DMS153 treated with DMSO at 0.1 percent for 48 hours (cell line): ENCODE measurements around the gene FRMD7.
"Not testable (repeated sequence)": the region's sequence is repeated elsewhere in the genome, so short reads cannot be mapped to it uniquely, and the experiment has no call there.

Source experiments
- DNase-seq: peaks from one replicate; lab custom pipeline; 2025; ENCODE audit not compliant: unreplicated experiment; lab: John Stamatoyannopoulos, UW

Gene FRMD7

DNA sequence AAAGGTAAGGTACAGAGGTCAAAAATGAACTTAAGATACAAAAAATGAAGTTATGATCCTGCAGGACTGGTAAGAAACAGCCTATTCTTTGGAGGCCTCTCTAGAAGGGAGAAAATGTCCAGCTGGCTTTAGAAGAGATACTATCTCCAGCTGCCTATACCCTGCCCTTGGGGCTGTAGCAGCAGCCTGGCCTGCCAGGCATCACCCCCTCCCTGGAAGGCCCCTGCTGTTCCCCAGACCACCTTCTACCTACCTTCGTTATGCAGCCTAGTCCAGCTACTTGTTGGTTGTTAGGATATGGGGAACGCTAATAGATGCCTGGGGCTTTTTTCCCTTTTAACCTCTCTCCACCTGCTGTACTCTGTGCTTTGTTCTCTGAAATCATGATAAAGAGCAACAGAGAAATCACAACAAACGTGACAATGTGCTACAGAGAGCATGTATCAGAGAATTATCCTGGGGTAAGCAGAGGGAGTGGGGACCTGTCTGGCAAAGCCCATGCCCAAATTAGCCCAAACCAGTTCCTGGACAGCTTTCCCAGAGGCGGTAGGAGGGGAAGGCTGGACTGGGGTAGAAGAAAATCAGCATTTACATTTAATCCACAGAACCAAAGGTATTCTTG is 34.5 kb downstream of the FRMD7 start:
- DNase-seq = no peak

- DNase-seq = peak; percentile 77
Observed at GRCh38 chrX:132092439-132093065, 35.3 kb downstream of the FRMD7 start.

DNA sequence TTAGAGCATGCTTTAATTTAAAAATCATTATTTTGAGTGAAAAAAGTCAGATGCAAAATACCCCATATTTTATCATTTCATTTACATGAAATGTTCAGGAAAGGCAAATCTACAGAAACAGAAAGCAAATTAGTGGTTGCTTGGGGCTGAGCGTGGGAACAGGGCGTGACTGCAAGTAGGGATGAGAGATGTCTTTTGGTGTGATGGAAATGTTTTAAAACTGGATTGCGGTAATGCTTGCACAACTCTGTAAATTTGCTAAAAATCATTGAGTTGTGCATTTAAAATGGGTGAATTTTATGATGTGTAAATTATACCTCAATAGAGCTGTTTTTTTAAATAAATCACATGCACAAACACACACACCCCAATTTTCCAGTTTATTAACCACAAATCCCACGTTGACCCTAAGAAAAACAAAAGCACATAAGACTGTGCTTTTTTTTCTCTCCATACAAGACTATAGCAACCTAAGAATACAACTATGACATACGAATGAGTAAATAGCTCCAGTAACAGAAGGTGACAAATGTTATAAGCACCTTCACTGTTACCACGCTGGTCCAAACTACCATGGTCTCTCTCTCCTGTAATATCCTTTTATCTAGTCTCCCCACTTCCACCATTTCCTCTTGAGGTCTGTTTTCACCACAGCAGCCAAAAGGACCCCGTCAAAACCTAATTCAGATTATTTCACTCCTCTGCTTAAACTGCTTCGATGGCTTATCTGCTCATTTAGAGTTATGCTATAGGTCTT is 37.2 kb downstream of the FRMD7 start:
- no peak for DNase-seq

GRCh38 chrX:132088864-132089263 is 39.0 kb downstream of the FRMD7 start:
- no peak for DNase-seq

GRCh38 chrX:132086672-132087071 is 41.1 kb downstream of the FRMD7 start:
- DNase-seq = no peak

DNA sequence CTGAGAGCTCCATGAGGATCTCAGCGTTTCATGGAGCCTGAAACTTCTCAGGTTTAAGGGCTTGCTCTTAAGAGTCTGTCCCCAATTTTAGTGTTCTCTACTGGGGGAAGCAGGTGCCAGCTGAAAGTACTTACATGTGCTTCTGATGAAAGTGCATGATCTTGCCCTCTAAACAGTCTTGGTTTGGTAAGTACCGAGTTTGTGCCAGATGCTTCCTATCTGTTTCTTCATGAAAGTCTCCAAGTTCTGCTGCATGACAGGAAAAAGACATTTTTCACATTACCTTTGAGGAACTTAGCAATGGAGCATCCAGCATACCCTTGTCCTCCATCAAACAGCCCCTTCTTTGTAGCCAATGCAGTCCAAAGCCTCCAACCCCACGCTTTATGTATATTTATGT is 42.0 kb downstream of the FRMD7 start:
- DNase-seq = no peak

- no peak for DNase-seq
Observed at GRCh38 chrX:132077912-132078311, 49.9 kb downstream of the FRMD7 start.

GRCh38 chrX:132077414-132077813 is 50.4 kb downstream of the FRMD7 start:
- DNase-seq = no peak

GRCh38 chrX:132071254-132071653 is 56.6 kb downstream of the FRMD7 start:
- no peak for DNase-seq

DNA sequence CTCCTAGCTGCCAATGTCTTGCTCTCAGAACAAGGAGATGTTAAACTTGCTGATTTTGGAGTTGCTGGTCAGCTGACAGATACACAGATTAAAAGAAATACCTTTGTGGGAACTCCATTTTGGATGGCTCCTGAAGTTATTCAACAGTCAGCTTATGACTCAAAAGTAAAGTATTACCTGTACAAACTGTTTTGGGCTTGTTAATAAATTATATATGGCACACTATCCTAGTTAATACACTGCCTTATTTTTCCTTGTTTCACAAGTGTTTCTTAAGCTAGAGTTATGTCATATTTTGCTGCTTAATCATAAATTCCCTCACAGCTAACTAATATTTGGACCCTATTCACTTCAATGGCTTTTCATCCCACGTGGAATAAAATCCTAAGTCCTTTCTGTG is 59.4 kb downstream of the FRMD7 start:
- DNase-seq = no peak

DNA sequence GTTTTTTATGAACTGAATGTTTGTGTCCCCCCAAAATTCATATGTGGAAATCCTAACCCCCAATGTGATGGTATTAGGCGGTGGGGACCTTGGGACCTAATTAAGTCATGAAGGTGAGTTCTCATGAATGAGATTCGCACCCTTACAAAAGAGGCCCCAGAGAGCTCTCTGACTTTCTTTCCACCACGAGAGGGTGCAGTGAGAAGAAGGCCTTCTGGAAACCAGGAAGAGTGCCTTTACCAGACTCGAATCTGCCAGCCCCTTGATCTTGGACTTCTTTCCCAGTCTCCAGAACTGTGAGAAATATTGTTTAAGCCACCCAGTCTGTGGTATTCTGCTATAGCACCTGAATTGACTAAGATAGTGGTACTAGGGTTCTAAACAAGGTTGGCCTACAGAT is 64.0 kb downstream of the FRMD7 start:
- DNase-seq = no peak

- no peak for DNase-seq
Observed at GRCh38 chrX:132063334-132063733, 64.5 kb downstream of the FRMD7 start.

GRCh38 chrX:132059973-132060540 is 67.8 kb downstream of the FRMD7 start:
- DNase-seq = no peak

GRCh38 chrX:132058975-132059374 is 68.8 kb downstream of the FRMD7 start:
- DNase-seq = no peak

GRCh38 chrX:132058050-132058449 is 69.8 kb downstream of the FRMD7 start:
- no peak for DNase-seq

DNA sequence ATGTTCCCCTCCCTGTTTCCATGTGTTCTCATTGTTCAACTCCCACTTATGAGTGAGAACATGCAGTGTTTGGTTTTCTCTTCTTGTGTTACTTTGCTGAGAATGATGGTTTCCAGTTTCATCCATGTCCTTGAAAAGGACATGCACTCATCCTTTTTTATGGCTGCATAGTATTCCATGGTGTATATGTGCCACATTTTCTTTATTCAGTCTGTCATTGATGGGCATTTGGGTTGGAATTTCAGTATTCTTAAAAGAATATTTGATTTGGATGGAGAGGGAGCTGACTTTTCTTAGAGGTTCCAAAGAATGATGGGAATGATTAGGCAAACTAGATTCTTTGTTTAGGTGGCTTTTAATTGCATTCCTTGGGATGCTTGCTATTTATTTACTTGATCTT is 76.0 kb downstream of the FRMD7 start:
- DNase-seq = not testable (repeated sequence)

DNA sequence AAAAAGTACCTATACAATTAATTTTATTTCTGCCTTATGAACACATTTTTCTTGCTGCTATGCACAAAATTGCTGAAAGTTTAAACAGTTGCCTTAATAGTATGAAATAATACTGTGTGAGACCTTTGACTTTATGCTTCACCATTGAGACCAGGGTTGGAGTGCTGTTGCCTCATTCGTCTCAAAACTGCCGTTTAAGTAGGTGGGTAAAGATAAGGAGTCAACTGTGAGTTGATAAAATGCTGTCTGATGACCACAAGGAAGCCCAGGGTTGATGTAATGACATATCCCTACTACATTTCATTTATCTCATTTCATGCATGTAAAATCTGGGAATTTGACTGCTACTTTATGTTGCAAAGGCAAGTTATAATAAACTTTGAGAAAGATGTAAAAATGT is 81.3 kb downstream of the FRMD7 start:
- DNase-seq = no peak

DNA sequence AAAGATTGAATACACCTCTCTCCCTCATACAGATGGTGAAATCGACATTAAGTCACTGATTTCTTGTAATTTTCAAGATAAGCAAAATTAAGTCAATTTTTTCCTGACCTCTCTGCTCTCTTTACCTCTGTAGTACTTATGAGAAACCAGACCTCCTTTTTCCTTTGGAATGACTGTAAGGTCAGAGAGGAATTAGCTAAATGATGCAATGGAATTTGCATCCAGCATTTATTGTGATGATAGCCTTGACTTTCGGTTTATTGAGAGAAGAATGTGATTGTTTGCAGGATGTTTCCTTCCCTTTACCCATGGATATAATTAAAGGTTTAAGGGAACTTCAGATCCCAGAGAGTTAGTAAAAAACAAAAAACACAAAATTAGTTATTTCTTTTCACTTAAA is 82.4 kb downstream of the FRMD7 start:
- no peak for DNase-seq

DNA sequence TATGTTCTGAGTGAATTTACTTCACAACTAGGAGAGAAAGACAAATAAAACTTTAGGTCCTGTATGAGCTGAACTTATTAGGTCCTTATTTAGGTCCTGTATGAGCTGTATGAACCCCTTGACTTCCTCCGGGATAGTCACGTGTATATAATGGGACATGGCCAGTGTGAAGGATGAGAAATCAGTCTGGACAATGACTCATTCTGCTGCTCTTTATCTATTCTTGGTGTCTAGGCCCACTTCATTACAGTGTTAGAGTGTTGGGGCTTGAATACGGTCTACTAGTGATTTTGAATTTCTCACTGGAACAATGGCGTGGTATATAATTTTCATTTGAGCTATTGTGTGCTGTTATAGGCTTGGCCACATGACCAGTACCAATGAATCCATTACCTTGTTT is 82.9 kb downstream of the FRMD7 start:
- DNase-seq = no peak

DNA sequence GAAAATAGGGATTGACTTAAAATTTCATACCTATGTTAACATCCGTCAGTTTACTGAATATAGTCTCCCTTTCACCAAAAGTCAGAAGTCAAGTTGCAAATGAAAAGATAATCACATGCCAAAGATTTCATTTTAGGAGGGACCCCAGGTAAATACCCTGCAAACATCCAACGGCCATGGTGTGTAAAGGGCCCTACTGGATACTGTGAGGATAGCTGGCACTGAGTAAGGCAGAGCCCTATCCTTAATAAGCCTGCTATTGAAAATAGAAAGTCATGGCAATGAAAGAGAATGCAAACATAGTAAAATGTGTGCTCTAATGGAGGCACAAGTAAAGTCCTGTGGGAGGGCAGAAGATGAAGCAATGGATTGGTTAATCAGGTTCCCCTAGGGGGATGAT is 83.8 kb downstream of the FRMD7 start:
- DNase-seq = no peak

- no peak for DNase-seq
Observed at GRCh38 chrX:132041015-132041414, 86.8 kb downstream of the FRMD7 start.

DNA sequence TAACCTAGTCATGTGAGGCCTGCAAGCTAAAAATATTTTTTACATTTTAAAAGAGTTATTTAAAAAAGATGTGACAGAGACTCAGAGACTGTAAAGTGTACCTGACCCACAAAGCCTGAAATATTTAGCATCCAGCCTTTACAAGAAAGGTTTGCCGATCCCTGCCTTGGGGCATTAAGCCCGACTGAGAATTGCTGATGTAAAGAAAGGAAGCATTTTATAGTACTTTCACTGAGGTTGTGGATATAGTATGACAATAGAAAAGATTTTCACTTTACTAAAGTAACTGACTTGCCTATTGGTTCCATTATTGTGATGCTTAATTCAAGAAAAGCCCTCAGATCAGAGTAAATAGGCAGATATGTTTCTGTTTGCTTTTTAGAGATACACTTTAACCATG is 87.8 kb downstream of the FRMD7 start:
- DNase-seq = no peak
